Measurements from ENCODE around the gene MRPL4. TPM values are rescaled to one million over a fixed set of nuclear protein-coding genes. Genes with fewer than 3 reads are reported as not detected.

MRPL4 gene
- 154 and 174 TPM in 2 replicates for total RNA-seq (2014; rRNA removed; shearing (Covaris generic))
- 107 and 111 TPM in 2 replicates for polyA plus RNA-seq (2015; cell fraction: cytosol; rRNA removed)
- 76.1 and 88.4 TPM in 2 replicates for polyA plus RNA-seq (2015; cell fraction: nucleus; rRNA removed)

DNA sequence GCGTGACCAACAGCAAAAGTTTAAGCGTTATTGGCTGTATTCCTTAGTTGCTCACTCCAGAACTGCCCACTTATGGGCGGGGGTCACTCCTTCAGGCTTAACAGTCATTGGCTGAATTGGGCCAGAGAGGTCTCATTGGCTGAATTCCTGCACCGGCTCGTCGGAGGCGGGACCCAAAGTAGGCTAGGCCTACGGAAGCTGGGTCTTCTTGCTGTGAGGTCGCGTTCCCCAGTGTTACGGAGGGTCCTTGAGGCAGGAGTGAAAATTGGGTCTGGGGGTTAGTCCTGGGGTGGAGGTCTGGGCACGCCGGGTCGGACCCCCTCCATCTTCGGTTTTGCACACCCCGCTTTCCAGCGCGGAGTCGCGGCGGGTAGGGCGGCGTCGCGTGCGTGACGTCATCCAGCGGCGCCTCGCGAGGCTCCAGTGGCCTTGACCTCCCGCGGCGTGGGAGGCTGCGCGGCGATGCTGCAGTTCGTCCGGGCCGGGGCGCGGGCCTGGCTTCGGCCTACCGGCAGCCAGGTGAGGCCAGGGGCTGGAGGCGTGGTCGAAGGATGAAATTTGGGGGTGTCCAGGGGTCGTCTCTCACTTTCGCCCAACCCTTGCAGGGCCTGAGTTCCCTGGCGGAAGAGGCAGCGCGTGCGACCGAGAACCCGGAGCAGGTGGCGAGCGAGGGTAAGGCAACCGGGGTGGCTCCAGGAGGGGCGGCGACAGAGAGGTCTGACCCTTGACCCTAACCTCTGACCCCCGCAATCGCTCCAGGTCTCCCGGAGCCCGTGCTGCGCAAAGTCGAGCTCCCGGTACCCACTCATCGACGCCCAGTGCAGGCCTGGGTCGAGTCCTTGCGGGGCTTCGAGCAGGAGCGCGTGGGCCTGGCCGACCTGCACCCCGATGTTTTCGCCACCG, at the start of gene MRPL4:
TSS of gene MRPL4 (plus strand) at position 423 of the 903 bp plus-strand sequence. CDS start at position 463, 40 bp downstream.
- peak; percentile 96 for DNase-seq (ENCODE audit: low read depth)

GRCh38 chr19:10203686-10204085, 48.3 kb upstream of the MRPL4 start:
- DNase-seq (ENCODE audit: low read depth), result no peak

DNA sequence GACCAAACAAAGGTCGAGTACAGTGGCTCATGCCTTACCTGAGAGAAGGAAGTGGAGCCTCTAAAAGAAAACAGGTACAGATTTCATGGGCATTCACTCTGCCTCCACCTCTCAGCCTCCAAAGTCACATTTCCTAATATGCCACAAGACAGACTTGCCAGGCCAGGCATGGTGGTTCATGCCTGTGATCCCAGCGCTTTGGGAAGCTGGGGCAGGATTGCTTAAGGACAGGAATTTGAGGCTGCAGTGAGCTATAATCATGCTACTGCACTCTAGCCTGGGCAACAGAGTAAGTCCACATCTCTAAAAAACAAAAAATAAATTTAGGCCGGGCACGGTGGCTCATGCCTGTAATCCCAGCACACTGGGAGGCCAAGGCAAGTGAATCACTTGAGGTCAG, 46.4 kb upstream of the MRPL4 start:
- no peak for DNase-seq (ENCODE audit: low read depth)

- peak; percentile 71 for DNase-seq (ENCODE audit: low read depth)
Observed at GRCh38 chr19:10206226-10206885, 45.7 kb upstream of the MRPL4 start.

- no peak for DNase-seq (ENCODE audit: low read depth)
Observed at GRCh38 chr19:10207026-10207425, 45.0 kb upstream of the MRPL4 start.

DNA sequence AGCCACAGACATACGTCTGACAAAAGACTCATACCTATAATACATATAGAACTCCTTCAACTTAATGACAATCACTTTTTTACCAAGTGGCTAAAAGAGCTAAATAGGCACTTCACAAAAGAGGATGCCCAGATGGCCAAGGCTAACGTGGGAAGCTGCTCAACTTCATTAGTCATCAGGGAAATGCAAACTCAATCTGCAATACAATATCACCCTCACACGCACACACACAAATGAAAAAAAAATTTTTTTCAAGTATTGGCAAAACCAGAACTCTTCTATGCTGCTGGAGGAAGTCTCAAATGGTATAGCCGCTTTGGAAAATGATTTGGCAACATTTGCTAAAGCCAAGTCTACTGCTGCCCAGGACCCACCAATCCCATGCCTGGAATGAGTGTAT, 42.7 kb upstream of the MRPL4 start:
- DNase-seq (ENCODE audit: low read depth), result peak; percentile 72

DNA sequence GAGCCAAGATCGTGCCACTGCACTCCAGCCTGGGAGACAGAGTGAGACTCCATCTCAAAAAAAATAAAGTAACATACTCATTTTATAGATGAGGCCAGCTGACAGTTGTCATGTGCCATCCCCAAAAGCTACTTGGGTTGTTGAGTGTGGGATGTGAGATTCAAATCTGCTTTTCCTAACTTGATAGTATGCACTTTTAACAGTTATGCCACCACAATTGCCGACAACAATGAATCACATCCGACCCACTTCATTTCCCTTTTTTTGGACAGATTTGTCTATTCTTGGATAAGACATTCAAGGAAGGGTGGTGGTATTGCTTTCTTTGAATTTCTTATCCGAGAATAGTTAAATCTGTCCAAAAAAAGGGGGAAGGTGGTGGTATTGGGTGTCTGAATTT, 41.0 kb upstream of the MRPL4 start:
- DNase-seq (ENCODE audit: low read depth), result peak; percentile 21

DNA sequence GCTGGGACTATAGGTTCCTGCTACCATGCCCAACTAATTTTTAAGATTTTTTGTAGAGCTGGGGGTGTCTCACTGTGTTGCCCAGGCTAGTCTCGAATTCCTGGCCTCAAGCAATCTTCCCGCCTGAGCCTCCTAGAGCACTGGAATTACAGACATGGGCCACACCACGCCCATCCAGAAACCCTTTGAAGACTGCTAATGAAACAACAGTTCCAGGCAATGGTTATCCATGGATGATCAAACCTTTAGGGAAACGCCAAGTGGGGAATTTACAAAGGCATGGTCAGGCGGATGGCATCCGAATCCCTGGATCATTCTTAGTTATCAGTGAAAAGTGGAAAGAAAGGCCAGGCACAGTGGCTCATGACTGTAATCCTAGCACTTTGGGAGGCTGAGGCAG, 40.3 kb upstream of the MRPL4 start:
- no peak for DNase-seq (ENCODE audit: low read depth)

DNA sequence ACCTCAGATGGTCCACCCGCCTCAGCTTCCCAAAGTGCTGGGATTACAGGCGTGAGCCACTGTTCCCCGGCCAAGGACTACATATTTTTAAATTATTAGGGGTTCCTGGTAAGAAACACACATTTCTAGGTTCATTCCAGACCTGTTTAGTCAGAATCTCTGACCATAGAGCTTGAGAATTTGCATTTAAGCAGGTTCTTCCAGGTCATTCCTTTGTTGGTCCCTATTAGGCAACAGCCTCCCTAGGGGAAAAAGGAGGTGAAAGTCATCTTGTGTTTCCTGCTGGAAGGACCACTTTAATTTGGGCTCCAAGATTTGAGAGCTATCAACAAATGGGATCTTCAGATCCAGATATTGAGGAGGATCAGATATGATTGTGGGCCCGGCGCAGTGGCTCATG, 37.2 kb upstream of the MRPL4 start:
- DNase-seq (ENCODE audit: low read depth), result no peak

DNA sequence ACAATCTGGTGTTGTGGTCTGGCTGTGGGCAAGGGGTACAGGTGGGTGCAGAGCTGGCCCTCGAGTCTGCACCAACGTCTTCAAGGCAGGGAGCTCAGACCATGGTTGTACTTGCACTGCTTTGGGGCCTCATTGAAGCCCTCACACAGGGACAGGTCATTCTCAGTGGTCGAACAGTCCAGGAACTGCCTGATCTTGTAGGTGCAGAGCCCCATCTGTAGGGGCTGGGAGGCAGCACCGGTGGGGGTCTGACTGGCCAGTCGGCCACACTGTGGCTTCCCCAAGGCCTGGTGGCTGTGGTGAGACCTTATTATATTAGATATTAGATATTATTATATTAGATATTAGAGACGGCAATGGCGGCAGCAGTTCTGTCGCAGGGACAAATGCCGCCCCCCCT, 34.9 kb upstream of the MRPL4 start:
- no peak for DNase-seq (ENCODE audit: low read depth)

GRCh38 chr19:10219678-10220077, 32.3 kb upstream of the MRPL4 start:
- peak; percentile 46 for DNase-seq (ENCODE audit: low read depth)

GRCh38 chr19:10220695-10221094, 31.3 kb upstream of the MRPL4 start:
- DNase-seq (ENCODE audit: low read depth), result no peak

GRCh38 chr19:10222201-10222890, 29.7 kb upstream of the MRPL4 start:
- DNase-seq (ENCODE audit: low read depth), result no peak

DNA sequence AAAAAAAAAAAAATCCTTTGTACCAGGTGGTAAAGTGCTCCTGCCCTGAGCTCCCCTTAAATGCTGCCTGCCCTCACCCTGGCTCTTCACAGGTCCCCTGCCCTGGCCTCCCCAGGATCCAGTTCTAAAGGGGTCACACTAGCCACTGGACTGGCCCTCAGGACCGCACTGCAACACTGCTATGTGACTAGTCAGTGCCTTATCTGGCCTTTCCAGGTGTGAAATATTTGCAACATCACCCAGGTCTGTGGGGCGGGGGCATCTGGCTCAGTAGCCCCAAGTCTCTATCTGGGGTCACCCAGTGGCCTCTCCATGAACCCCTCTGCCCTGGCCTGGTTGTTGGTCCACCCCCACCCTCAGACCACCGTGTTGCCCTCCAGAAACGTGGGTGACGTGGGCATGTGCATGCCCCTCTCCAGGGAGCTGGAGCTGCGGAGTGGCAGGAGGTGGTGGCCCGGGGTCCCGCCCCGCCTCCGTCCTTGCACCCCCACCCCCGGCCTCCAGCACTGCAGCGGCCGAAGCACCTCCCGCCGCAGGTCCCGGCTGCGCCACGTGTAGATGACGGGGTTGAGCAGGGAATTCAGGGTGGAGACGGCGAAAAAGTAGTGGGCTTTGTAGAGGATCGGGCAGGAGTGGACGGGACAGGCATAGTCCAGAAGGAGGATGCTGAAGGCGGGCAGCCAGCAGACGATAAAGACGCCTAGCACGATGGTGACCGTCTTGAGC, 28.4 kb upstream of the MRPL4 start:
- DNase-seq (ENCODE audit: low read depth), result no peak

- no peak for DNase-seq (ENCODE audit: low read depth)
Observed at GRCh38 chr19:10224337-10224736, 27.7 kb upstream of the MRPL4 start.

DNA sequence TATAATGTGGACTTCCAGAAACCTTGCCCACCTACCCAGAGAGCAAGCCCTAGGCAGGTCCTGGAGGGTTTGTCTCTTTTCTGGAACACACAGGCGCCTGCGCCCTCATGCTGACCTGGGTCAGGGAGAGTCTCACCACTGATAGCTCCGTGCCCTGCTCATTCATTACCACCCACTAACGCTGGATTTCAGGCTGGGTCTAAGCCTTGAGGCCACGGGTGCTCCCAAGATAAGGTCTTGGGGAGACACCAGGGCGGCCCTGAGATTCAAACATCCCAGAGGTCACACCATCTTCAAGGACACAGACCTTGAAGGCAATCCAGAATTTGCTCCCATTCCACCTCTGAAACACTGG, 26.0 kb upstream of the MRPL4 start:
- DNase-seq (ENCODE audit: low read depth), result no peak

DNA sequence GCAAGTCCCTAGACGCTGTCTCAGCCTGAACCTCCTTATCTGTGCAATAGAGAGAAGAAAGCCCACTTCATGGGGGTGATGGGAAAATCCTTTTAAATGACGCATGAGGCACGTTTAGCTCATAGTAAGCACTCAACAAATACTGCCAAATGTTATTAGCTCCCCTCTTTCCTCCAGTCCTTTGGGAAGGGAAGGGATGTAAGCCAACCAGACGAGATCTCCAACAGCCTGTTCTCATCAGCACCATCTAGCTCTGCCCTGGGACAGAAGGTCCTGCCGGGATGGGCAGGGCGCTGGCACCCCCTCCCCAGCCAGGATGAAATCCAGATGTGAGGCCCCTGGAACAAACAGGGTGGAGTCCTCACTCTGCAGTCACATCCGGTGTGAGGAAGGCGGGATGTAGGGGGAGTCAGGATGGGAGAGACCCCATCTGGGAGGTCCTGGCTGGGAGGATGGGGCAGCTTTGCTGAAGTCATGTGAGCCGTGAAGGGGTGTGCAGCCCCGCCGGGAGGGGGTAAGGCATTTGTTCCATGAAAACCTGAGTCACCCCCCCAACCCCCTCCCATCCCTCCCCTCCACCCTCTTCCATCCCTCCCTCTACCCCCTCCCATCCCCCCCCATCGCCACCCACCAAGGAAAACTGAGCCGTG, 25.5 kb upstream of the MRPL4 start:
- no peak for DNase-seq (ENCODE audit: low read depth)

DNA sequence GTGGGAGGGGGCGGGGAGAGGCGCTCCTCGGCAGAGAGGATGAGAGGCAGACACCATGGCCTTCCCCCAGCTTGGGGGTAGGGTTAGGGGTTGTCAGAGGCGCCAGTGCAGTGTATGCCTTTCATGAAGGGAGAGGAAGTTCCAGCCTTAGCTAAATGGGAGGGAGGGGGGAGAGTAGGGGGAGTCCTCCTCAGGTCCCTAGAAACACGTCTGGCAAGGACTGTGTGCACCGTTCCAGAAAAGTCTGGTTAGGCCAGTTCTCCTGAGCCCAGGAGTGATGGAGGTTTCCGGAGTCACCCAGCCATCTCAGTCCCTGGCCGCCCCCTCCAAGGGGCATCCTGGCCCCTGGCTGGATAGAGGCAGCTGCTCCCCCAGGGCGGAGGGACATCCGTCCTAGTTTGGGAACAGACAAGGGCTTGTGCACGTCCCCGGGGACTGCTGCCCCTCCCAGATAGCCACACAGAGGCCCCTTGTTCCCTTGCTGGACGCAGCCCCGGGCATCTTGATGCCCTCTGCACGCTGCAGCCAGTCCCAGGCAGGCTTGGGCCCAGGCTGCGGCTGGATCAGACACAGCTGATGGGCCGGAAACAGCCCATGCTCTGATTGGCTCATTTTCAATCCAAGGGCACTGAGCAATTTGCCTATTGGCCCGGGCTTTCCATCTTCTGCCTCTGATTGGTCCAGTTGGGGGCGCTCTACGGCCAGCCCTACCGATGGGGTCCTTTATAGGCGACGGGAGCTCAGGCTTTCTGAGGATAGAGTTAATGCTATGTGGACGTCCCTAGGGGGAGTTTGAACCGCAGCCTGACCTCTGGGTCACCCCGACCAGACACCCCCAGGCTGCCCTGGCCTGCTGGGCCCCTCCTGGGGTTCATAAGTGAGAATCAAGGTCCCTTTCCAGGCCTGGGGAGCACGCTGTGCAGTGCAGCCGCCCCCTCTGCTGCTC, 24.7 kb upstream of the MRPL4 start:
- no peak for DNase-seq (ENCODE audit: low read depth)

- DNase-seq (ENCODE audit: low read depth), result no peak
Observed at GRCh38 chr19:10228393-10228792, 23.6 kb upstream of the MRPL4 start.

DNA sequence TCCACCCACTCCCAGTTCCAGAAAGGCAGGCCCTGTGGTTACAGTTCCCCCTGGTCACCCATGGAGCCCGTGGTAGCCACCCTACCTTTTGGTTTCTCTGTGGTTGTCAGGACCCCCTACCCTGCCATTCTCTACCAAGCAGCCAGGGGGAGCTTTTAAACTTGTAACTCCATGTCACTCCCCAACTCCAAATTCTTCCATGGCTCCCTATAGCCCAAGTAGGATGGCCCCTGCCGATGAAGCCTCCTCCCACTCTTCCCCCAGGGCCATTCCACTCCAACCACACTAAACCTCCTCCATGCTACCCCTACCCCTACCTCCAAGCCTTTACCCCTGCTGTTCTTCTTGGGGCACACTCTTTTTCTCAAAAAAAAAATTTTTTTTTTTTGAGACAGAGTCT, 23.1 kb upstream of the MRPL4 start:
- peak; percentile 32 for DNase-seq (ENCODE audit: low read depth)
